BJ (cell line): ENCODE results near the gene METAP1D. TPM values are rescaled to one million over a fixed set of nuclear protein-coding genes. Genes with fewer than 3 reads are reported as not detected.
A peak's percentile ranks its signal among the peaks of the same experiment; 100 is the strongest.

Source experiments
- CTCF ChIA-PET: fragments of 350-600 bp; formaldehyde crosslinking; extraction: SDS; loops from one replicate; lab custom pipeline; 2021; ENCODE audit warnings: antibody characterized with exemption, inconsistent platforms; lab: Yijun Ruan, JAX
- POLR2A ChIA-PET: fragments of 300-600 bp; sonication (Branson Sonifier 250); formaldehyde crosslinking; extraction: SDS; loops from one replicate; lab custom pipeline; 2021; ENCODE audit warnings: antibody characterized with exemption; lab: Charles Lee
- DNase-seq: peaks from one replicate; pipeline ENCODE4 v3.0.0-alpha.2; 2011; ENCODE audit warnings: low read depth
- H3K27me3 ChIP-seq: 2 replicates; pipeline ENCODE4 v1.6.0; 2011; ENCODE audit warnings: low read length; ENCODE audit not compliant: control insufficient read depth, insufficient read depth
- H3K36me3 ChIP-seq: 2 replicates; pipeline ENCODE4 v1.5.1; 2011; ENCODE audit warnings: low read length; ENCODE audit not compliant: control insufficient read depth, insufficient read depth
- H3K4me3 ChIP-seq: 2 replicates; pipeline ENCODE4 v1.5.1; 2011; ENCODE audit warnings: low read depth, mild to moderate bottlenecking, control low read depth, low read length
- polyA plus RNA-seq: library from polyadenylated mRNA; depleted of rRNA; stranded (reverse); fragments of >200 nt; gene quantifications from 2 replicates; pipeline ENCODE4 v1.2.3, GENCODE V29; 2011
- TF ChIP-seq, protein P1 (sequence below): IDR thresholded peaks from 2 replicates; pipeline ENCODE4 v1.5.1; 2011; ENCODE audit warnings: low read depth, mild to moderate bottlenecking, control low read depth, inconsistent platforms, low read length, moderate library complexity; ENCODE audit not compliant: insufficient read depth

METAP1D gene
- polyA plus RNA-seq, 1 experiment, result 4.8 TPM

DNA sequence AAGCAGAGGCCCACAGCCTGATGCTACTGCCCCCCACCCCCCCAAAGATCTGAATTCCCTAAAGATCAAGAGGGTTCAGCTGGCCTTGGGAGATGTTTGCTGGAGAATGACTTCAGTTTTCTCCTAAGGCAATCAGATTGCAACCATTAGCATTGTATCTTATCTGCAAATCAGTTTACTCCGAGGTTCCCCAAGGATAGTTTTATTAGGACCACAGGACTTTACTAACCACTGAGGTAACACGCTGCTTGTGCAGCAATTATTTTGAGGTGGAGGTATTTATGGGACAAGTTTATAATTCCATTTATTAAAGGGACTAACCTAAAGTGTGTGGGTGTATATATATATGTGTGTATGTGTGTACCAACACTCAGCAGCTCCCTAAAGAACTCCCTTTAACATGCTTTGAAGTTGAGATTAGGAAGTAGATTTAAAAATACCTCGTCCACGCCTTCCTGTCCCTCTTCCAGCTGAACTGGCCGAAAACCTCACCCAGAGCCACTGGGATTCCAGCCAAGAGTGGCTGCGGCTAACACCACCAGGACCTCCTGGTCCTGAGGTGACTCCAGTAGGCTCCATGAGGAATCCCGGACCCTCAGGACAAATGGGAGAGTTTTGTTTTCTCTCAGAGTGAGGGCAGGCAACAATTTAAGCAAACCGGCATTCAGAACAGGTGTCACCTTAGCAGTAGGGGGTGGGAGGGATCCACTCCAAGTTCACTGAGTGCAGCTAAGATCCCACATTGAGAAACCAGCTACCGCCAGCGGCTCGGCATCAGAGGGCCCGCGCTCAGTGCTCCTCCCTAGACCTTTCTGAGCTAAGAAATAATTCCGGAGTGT is 82.6 kb downstream of the METAP1D start:
- H3K4me3 ChIP-seq, result no peak overlapping the region
- peaks cover 43% of the 10 kb centered on the region for H3K27me3 ChIP-seq
- no peak for DNase-seq
- CTCF ChIA-PET, result interaction anchor here (0.6 to 1.4 kb wide), 3 partner anchors 9 to 23 kb away, joined by 3 read pairs; no protein-coding TSS in a partner anchor
- TF ChIP-seq, protein P1, sequence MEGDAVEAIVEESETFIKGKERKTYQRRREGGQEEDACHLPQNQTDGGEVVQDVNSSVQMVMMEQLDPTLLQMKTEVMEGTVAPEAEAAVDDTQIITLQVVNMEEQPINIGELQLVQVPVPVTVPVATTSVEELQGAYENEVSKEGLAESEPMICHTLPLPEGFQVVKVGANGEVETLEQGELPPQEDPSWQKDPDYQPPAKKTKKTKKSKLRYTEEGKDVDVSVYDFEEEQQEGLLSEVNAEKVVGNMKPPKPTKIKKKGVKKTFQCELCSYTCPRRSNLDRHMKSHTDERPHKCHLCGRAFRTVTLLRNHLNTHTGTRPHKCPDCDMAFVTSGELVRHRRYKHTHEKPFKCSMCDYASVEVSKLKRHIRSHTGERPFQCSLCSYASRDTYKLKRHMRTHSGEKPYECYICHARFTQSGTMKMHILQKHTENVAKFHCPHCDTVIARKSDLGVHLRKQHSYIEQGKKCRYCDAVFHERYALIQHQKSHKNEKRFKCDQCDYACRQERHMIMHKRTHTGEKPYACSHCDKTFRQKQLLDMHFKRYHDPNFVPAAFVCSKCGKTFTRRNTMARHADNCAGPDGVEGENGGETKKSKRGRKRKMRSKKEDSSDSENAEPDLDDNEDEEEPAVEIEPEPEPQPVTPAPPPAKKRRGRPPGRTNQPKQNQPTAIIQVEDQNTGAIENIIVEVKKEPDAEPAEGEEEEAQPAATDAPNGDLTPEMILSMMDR, result no peak
- H3K36me3 ChIP-seq, result no peaks in the 10 kb centered on the region
- POLR2A ChIA-PET, result no interaction called here

DNA sequence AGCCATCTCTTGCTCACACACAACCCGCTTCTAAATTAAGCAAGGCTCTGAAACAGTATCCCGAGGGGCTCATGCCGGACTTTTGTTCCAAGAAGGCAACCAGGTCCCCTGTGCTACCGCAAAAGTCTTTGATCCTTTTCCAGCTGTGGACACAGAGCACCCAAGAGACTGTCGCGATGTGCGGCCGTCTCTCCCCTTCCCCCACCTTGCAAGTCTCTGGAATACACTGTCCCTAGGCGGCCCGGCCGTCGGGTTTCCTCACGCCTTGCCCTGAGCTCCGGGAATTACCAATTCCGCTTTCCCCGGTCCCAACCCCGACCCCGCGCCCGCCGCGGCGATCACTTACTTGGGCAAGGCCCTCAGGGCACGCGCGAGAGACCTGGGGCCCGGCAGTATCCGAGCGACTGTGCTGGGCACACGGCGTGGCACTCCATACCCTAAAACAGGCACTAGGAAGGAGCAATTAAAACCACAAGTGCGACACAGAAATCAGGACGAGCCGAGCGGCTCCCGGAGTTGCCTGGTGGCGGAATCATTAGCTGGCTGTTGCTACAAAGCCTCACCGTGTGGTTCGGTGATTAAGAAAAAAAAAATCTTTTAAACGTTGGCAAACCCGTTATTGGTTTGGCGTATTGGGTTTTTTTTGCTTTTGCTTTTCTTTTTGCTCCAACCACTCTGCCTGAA is 83.3 kb downstream of the METAP1D start:
- POLR2A ChIA-PET, result no interaction called here
- no peak for DNase-seq
- no peak overlapping the region for H3K4me3 ChIP-seq

DNA sequence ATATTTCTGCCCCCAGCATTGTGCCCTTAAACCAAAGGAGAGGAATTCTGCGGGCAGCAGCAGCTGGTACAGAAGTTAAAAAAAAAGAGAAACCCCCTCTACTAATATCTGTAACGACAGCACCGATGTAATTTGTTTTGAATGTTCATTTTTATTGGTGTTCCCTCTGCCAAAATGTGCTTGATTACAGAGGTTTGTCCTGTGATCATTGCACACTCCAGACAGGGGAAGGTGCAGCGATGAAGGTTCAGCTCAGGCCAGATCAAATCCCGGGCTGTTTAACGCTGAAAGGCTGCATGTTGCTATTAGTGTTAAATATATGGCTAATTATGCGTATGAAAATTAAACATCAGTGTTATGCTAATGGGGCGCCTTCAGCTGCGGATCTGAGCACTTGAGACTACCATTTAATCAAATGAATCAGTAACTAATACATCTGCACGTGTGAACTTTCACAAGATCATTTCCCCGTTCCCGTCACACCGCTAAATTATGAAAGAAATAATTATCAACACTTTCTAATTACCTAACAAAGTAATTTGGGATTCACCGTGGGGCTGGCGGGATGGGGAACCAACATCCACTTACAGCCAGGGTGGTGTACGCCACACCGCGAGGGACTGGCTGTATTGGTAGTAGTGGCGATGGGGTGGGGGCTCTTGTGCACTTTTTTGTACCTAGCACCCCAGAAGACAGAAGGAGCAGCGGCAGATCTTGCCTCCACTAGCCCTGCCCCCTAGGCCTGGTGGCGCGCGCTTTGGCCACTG is 84.1 kb downstream of the METAP1D start:
- Histone ChIP-seq H3K27me3 (peaks cover 54% of the 10 kb centered on the region), H3K36me3 (no peaks in the 10 kb centered on the region), H3K4me3 (no peak overlapping the region)
- POLR2A ChIA-PET, result no interaction called here
- TF ChIP-seq, protein P1, result no peak
- CTCF ChIA-PET, result interaction anchor here (0.9 kb wide), 1 partner anchor 43 kb away, joined by 3 read pairs; no protein-coding TSS in a partner anchor
- no peak for DNase-seq

More for the DNA sequence above, 83.3 kb downstream of the METAP1D start:
- Histone ChIP-seq H3K36me3 (no peaks in the 10 kb centered on the region), H3K27me3 (peaks cover 50% of the 10 kb centered on the region)
- CTCF ChIA-PET, result interaction anchor here (0.9 to 1.4 kb wide), 2 partner anchors 8 to 21 kb away, joined by 3 read pairs; no protein-coding TSS in a partner anchor
- TF ChIP-seq, protein P1, result no peak

DNA sequence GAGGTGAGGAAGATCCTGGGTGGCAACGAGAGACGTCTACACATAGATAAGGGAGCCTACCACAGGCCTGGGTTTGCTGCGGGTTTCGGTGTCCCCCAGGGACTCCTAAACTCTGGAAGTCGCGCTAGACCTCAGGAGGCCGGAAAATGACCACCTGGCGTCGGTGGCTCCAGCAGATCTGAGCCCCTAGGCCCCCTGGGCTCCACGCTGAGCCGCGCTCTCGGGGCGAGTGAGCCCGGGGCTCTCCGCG is 84.6 kb downstream of the METAP1D start:
- CTCF ChIA-PET, result interaction anchor here (0.9 kb wide), 1 partner anchor 43 kb away, joined by 3 read pairs; no protein-coding TSS in a partner anchor
- POLR2A ChIA-PET, result no interaction called here
- H3K27me3 ChIP-seq, result peaks cover 56% of the 10 kb centered on the region

More for the DNA sequence above, 84.6 kb downstream of the METAP1D start:
- Histone ChIP-seq H3K36me3 (no peaks in the 10 kb centered on the region), H3K4me3 (peak overlapping the region; percentile 52)
- no peak for DNase-seq
- TF ChIP-seq, protein P1, result no peak
